ENCODE data around the gene PTPN14. TPM values are rescaled to one million over a fixed set of nuclear protein-coding genes. Genes with fewer than 3 reads are reported as not detected.
A peak's percentile ranks its signal among the peaks of the same experiment; 100 is the strongest.

The PTPN14 gene
- total and polyA plus RNA-seq, 2 donors from 2014 or later, result 5.1 to 87.2 TPM

DNA sequence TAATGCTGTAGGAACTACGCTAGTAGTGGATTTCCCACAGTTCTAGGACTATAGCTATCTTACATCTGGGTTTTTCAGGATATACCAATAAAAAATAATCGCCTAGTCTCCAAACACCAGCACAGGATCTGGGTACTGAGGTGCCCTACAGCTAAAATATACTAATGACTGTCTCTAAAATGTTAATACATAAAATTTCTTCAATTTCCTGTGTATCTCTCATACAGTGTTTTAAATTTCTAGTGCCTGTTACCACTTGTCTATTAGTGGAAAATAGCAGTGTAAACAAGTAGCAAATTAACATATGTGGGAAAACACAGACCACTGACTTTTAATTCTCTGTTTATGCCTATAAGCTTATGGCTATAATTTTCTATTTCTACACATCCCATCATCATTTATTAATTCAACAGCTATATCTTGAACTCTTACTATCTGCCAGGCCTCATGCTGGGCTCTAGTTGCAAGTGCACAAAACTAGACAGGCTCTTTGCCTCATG lies 16.1 kb upstream of the PTPN14 start:
- no peak overlapping the region for H3K27ac ChIP-seq (ENCODE audit: low read depth in 2 of 2, low read length in 2 of 2)
- no peaks in the 10 kb centered on the region for H3K27me3 ChIP-seq (ENCODE audit: control insufficient read depth, insufficient read depth, low read length)
- H3K36me3 ChIP-seq (ENCODE audit: control insufficient read depth in 2 of 3, insufficient read depth in 3 of 3, low read length in 3 of 3), result no peaks in the 10 kb centered on the region
- DNase-seq, result no peak
- TF ChIP-seq, protein P1, sequence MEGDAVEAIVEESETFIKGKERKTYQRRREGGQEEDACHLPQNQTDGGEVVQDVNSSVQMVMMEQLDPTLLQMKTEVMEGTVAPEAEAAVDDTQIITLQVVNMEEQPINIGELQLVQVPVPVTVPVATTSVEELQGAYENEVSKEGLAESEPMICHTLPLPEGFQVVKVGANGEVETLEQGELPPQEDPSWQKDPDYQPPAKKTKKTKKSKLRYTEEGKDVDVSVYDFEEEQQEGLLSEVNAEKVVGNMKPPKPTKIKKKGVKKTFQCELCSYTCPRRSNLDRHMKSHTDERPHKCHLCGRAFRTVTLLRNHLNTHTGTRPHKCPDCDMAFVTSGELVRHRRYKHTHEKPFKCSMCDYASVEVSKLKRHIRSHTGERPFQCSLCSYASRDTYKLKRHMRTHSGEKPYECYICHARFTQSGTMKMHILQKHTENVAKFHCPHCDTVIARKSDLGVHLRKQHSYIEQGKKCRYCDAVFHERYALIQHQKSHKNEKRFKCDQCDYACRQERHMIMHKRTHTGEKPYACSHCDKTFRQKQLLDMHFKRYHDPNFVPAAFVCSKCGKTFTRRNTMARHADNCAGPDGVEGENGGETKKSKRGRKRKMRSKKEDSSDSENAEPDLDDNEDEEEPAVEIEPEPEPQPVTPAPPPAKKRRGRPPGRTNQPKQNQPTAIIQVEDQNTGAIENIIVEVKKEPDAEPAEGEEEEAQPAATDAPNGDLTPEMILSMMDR (IDR thresholded peaks at IDR 0.05; ENCODE audit: borderline replicate concordance, extremely low read depth, insufficient read depth), result no peak
- no peaks in the 10 kb centered on the region for H3K9me3 ChIP-seq (ENCODE audit: control insufficient read depth in 2 of 3, insufficient read depth in 1 of 3, low read length in 3 of 3)
- no peak overlapping the region for H3K9ac ChIP-seq (ENCODE audit: low read length in 3 of 3)
- FAIRE-seq, result no peak
- H3K4me1 ChIP-seq (ENCODE audit: control insufficient read depth in 2 of 3, insufficient read depth in 2 of 3, low read depth in 1 of 3, low read length in 3 of 3), result no peaks in the 10 kb centered on the region
- intact Hi-C loops (cut with DNase I), result no loop called here
- no peak overlapping the region for H3K4me3 ChIP-seq (ENCODE audit: low read length in 3 of 3)

GRCh38 chr1:214566158-214567104 lies 15.0 kb upstream of the PTPN14 start:
- TF ChIP-seq, protein P1 (IDR thresholded peaks at IDR 0.05; ENCODE audit: borderline replicate concordance, extremely low read depth, insufficient read depth), result no peak

DNA sequence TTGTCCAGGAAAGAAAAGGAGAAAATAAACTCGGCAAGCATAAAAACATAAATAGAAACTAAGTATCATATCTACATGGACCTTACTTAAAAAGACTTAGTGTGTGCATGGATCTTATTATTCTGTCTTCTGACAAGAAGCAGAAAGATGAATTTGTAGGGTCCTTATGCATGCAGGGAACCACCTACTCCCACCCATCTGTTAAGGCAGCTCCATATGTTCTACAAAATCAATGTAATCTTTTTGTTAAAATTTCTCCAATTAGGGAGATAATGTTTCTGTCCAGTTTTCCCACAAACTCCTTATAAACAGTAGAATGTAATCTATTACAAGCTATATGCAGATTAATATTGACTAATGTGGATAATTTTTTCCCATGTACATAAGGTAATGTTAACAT lies 13.9 kb upstream of the PTPN14 start:
- no peaks in the 10 kb centered on the region for H3K27me3 ChIP-seq (ENCODE audit: control insufficient read depth, insufficient read depth, low read length)
- no peak overlapping the region for H3K9ac ChIP-seq (ENCODE audit: low read length in 3 of 3)
- H3K36me3 ChIP-seq (ENCODE audit: control insufficient read depth in 2 of 3, insufficient read depth in 3 of 3, low read length in 3 of 3), result no peaks in the 10 kb centered on the region
- intact Hi-C loops (cut with DNase I), result no loop called here
- no peaks in the 10 kb centered on the region for H3K9me3 ChIP-seq (ENCODE audit: control insufficient read depth in 2 of 3, insufficient read depth in 1 of 3, low read length in 3 of 3)
- no peak overlapping the region for H3K27ac ChIP-seq (ENCODE audit: low read depth in 2 of 2, low read length in 2 of 2)
- H3K4me1 ChIP-seq (ENCODE audit: control insufficient read depth in 2 of 3, insufficient read depth in 2 of 3, low read depth in 1 of 3, low read length in 3 of 3), result no peaks in the 10 kb centered on the region
- TF ChIP-seq, protein P1 (IDR thresholded peaks at IDR 0.05; ENCODE audit: borderline replicate concordance, extremely low read depth, insufficient read depth), result no peak
- FAIRE-seq (no peak), DNase-seq (no peak)
- no peak overlapping the region for H3K4me3 ChIP-seq (ENCODE audit: low read length in 3 of 3)

More at GRCh38 chr1:214566158-214567104, 15.0 kb upstream of the PTPN14 start:
- no peak overlapping the region for H3K4me3 ChIP-seq (ENCODE audit: low read length in 3 of 3)
- H3K9ac ChIP-seq (ENCODE audit: low read length in 3 of 3), result no peak overlapping the region
- intact Hi-C loops (cut with DNase I), result no loop called here
- FAIRE-seq (peak; percentile 30), DNase-seq (no peak)
- H3K27me3 ChIP-seq (ENCODE audit: control insufficient read depth, insufficient read depth, low read length), result no peaks in the 10 kb centered on the region
- no peaks in the 10 kb centered on the region for H3K36me3 ChIP-seq (ENCODE audit: control insufficient read depth in 2 of 3, insufficient read depth in 3 of 3, low read length in 3 of 3)
- H3K9me3 ChIP-seq (ENCODE audit: control insufficient read depth in 2 of 3, insufficient read depth in 1 of 3, low read length in 3 of 3), result no peaks in the 10 kb centered on the region
- H3K4me1 ChIP-seq (ENCODE audit: control insufficient read depth in 2 of 3, insufficient read depth in 2 of 3, low read depth in 1 of 3, low read length in 3 of 3), result no peaks in the 10 kb centered on the region
- no peak overlapping the region for H3K27ac ChIP-seq (ENCODE audit: low read depth in 2 of 2, low read length in 2 of 2)

Measured in kidney (tissue), 14 donors.